HG02884 (cell line): ENCODE data around the gene DAPK2.
"Not testable (repeated sequence)": the region's sequence is repeated elsewhere in the genome, so short reads cannot be mapped to it uniquely, and the experiment has no call there.

Experiments used
- ATAC-seq: cut with Tn5 transposase; IDR thresholded peaks from one replicate; pipeline ENCODE4 v1.9.1; 2021; ENCODE audit warnings: mild to moderate bottlenecking, moderate library complexity; ENCODE audit not compliant: unreplicated experiment

DAPK2 gene

GRCh38 chr15:64058279-64058678, 12.0 kb upstream of the DAPK2 start:
- ATAC-seq: no peak

GRCh38 chr15:64053674-64054073, 7.4 kb upstream of the DAPK2 start:
- ATAC-seq: not testable (repeated sequence)

GRCh38 chr15:64052925-64053491, 6.7 kb upstream of the DAPK2 start:
- no peak for ATAC-seq

- no peak for ATAC-seq
Measured at GRCh38 chr15:64051407-64052259, 5.3 kb upstream of the DAPK2 start.

- no peak for ATAC-seq
Measured at GRCh38 chr15:64051093-64051402, 4.8 kb upstream of the DAPK2 start.

GRCh38 chr15:64050281-64051092, 4.2 kb upstream of the DAPK2 start:
- no peak for ATAC-seq

GRCh38 chr15:64048781-64049460, 2.6 kb upstream of the DAPK2 start:
- no peak for ATAC-seq

- no peak for ATAC-seq
Measured at GRCh38 chr15:64045774-64046420, 388 bp downstream of the DAPK2 start.

- ATAC-seq: no peak
Measured at GRCh38 chr15:64045101-64045435, 1.2 kb downstream of the DAPK2 start.

- ATAC-seq: no peak
Measured at GRCh38 chr15:64044300-64045100, 1.8 kb downstream of the DAPK2 start.

- no peak for ATAC-seq
Measured at GRCh38 chr15:64038878-64039610, 7.2 kb downstream of the DAPK2 start.

GRCh38 chr15:64037966-64038365, 8.3 kb downstream of the DAPK2 start:
- ATAC-seq: no peak

GRCh38 chr15:64037116-64037515, 9.2 kb downstream of the DAPK2 start:
- no peak for ATAC-seq

- no peak for ATAC-seq
Measured at GRCh38 chr15:64035525-64035924, 10.8 kb downstream of the DAPK2 start.

- ATAC-seq: no peak
Measured at GRCh38 chr15:64034519-64034918, 11.8 kb downstream of the DAPK2 start.

- ATAC-seq: no peak
Measured at GRCh38 chr15:64032329-64032728, 14.0 kb downstream of the DAPK2 start.

GRCh38 chr15:64030123-64030522, 16.2 kb downstream of the DAPK2 start:
- ATAC-seq: no peak

GRCh38 chr15:64029633-64030032, 16.7 kb downstream of the DAPK2 start:
- ATAC-seq: no peak

GRCh38 chr15:64029110-64029509, 17.2 kb downstream of the DAPK2 start:
- no peak for ATAC-seq
